H1 (cell line): ENCODE measurements around the gene FAM131A. TPM values are rescaled to one million over a fixed set of nuclear protein-coding genes. Genes with fewer than 3 reads are reported as not detected.

Experiments
- HDAC6 ChIP-seq: IDR thresholded peaks from one replicate; pipeline ENCODE4 v1.7.1; 2012; ENCODE audit warnings: low read depth, mild to moderate bottlenecking, inconsistent platforms, low read length, moderate library complexity
- NRF1 ChIP-seq: IDR thresholded peaks from 2 replicates; pipeline ENCODE4 v1.6.1; 2011; ENCODE audit warnings: mild to moderate bottlenecking, low read depth, low read length, improper control_type of control experiment
- ZNF274 ChIP-seq: IDR thresholded peaks from 2 replicates; pipeline ENCODE4 v1.7.0; 2012; ENCODE audit warnings: low read length, borderline replicate concordance; ENCODE audit errors: extremely low read depth
- polyA plus RNA-seq, 7 experiments: library from polyadenylated mRNA; depleted of rRNA in 3 of 7; stranded (reverse) in 5 of 7; unstranded in 2 of 7; fragments of >200 nt in 5 of 7; fragments of 200-250 nt in 2 of 7; gene quantifications; 1 replicate in 5 of 7; 2 replicates in 1 of 7; 4 replicates in 1 of 7; pipeline versions ENCODE4 v1.2.1 to v1.2.3, GENCODE V29; 2011 to 2013; ENCODE audit warnings: missing spikeins in 2 of 7, mixed read lengths in 2 of 7
- total RNA-seq: library from RNA; stranded (reverse); fragmentation: NEBNext Ultra II Directional; extraction: Animal tissue kit (Norgen Biotek cat#: 25700); gene quantifications from 2 replicates; pipeline ENCODE4 v1.2.1, GENCODE V29; 2021

The FAM131A gene
- total and polyA plus RNA-seq, 2 of the 8 experiments (the other 6 are each of a cell fraction or from before 2014, with no cell fraction given), result 16.0 to 21.9 TPM

GRCh38 chr3:184344579-184345316, 7.3 kb downstream of the FAM131A start (continued):
- TF ChIP-seq NRF1 (no peak), ZNF274 (no peak), HDAC6 (no peak)
